ENCODE measurements around the gene ERCC1.

ERCC1 gene

GRCh38 chr19:45404557-45405434, 18.9 kb downstream of the ERCC1 start, which contains the start of gene PPP1R13L:
Gene PPP1R13L, minus strand, starts transcription at chr19:45405069. Its CDS starts 6,751 bp downstream, at chr19:45398318.
- DNase-seq, result peak; percentile 29

- peak; percentile 61 for DNase-seq
Measured at GRCh38 chr19:45403781-45404556, 19.7 kb downstream of the ERCC1 start.

GRCh38 chr19:45403272-45403671, 20.4 kb downstream of the ERCC1 start:
- DNase-seq, result no peak

- DNase-seq, result peak; percentile 27
Measured at GRCh38 chr19:45402298-45403061, 21.2 kb downstream of the ERCC1 start.

- no peak for DNase-seq
Measured at GRCh38 chr19:45401815-45402214, 21.9 kb downstream of the ERCC1 start.

GRCh38 chr19:45400192-45400591, 23.5 kb downstream of the ERCC1 start:
- no peak for DNase-seq

- DNase-seq, result no peak
Measured at GRCh38 chr19:45395821-45396617, 27.7 kb downstream of the ERCC1 start.

GRCh38 chr19:45391871-45392665, 31.6 kb downstream of the ERCC1 start:
- no peak for DNase-seq

GRCh38 chr19:45391346-45391745, 32.4 kb downstream of the ERCC1 start:
- no peak for DNase-seq

GRCh38 chr19:45385392-45386221, 38.1 kb downstream of the ERCC1 start:
- no peak for DNase-seq

- no peak for DNase-seq
Measured at GRCh38 chr19:45382426-45382825, 41.3 kb downstream of the ERCC1 start.

GRCh38 chr19:45380107-45380506, 43.6 kb downstream of the ERCC1 start:
- DNase-seq, result no peak

- no peak for DNase-seq
Measured at GRCh38 chr19:45376045-45376724, 47.5 kb downstream of the ERCC1 start.

- DNase-seq, result peak; percentile 100
Measured at GRCh38 chr19:45370410-45371204, 53.1 kb downstream of the ERCC1 start, which contains the start of gene ERCC2. Gene ERCC2, minus strand, starts transcription at chr19:45370573. Its CDS starts 33 bp downstream, at chr19:45370540.

- DNase-seq, result no peak
Measured at GRCh38 chr19:45368737-45369340, 54.9 kb downstream of the ERCC1 start.

- DNase-seq, result no peak
Measured at GRCh38 chr19:45368127-45368526, 55.6 kb downstream of the ERCC1 start.

GRCh38 chr19:45364696-45365095, 59.0 kb downstream of the ERCC1 start:
- DNase-seq, result no peak

GRCh38 chr19:45363861-45364459, 59.8 kb downstream of the ERCC1 start:
- DNase-seq, result no peak

Data from activated gamma-delta T cell treated with Interleukin-2 at 50 U/mL for 16 hours (primary cell).